DMS53 (cell line): ENCODE data around the gene SEPTIN10.
"Not testable (repeated sequence)": the region's sequence is repeated elsewhere in the genome, so short reads cannot be mapped to it uniquely, and the experiment has no call there.

Experiments used
- DNase-seq: peaks from one replicate; lab custom pipeline; 2025; lab: John Stamatoyannopoulos, UW

SEPTIN10 gene

DNA sequence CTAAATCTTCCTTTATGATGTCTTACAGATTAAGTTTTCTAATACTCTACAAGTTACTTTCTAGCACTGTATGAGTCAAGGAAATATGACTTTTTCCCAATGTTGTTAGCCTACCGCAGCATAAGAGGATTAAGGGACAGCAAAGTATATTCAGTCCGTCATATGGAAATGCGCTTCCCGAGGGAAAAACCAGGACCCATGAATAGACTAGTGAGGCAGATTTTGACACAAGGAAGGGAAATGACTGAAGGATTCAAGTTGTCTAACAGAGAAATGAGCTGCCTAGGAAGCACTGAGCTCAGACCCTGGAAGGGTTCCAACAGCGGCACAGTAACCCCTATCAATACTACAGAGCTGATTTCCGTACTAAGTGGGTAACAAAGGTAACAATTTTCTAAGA is 12.0 kb downstream of the SEPTIN10 start:
- DNase-seq, result no peak

GRCh38 chr2:109597283-109597682 is 16.5 kb downstream of the SEPTIN10 start:
- DNase-seq, result no peak

DNA sequence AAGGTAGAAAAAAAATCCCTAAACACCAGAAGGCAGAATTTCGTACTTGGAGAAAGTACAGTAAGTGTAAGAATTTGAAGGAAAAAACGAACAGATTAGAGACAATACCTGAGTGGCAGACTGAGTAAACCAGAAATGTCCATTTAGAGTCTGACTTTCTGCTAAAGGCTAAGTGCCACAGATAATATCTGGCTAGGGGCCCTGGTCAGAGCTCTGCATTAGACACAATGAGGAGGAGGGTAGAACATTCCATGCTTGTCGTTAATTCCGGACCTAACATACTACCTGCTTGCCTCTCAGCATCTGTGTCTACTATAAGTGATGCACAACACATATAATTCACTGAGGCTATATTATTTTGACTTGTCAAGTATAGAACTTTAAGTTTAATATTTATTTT is 18.1 kb downstream of the SEPTIN10 start:
- DNase-seq, result no peak

GRCh38 chr2:109594246-109594885 is 19.4 kb downstream of the SEPTIN10 start:
- no peak for DNase-seq

DNA sequence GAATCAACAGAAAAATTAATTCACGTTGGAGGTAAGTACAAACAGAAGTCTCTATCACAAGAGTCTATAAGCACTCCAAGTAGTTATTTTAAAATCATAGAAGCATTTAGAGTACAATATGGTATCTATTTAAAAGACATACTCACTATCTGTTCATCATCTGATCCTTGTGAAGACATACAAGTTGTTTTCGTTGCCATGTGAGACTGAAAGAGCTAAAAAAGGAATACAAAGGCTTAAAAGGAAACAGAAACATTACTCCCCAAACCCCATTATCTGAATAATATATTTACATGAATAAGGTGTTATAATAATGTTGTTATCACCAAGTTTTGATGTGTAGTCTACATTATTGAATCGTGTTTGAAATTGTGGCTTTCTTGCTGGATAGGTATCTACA is 20.9 kb downstream of the SEPTIN10 start:
- no peak for DNase-seq

- no peak for DNase-seq
Measured at GRCh38 chr2:109591206-109591605, 22.6 kb downstream of the SEPTIN10 start.

DNA sequence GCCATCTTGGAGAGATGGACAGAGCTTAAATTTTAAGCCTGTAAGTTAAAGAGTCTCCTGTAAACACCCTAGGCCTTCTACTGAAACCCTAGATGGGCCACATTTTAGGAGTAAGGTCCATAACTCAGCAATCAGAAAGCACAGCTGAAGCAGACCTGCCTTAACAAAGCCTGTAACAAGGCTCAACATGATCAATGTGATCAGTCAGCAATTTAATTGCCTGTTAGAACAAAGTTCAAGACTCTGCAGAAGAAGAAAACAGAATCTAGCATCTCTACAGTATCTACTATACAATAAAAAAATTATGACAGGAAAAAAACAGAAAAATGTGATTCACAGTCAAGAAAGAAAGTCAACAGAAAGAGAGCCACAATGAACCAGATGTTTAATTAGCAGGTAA is 27.1 kb downstream of the SEPTIN10 start:
- no peak for DNase-seq

GRCh38 chr2:109582928-109583895 is 30.6 kb downstream of the SEPTIN10 start:
- no peak for DNase-seq

- not testable (repeated sequence) for DNase-seq
Measured at GRCh38 chr2:109577630-109578029, 36.1 kb downstream of the SEPTIN10 start.

GRCh38 chr2:109575373-109575772 is 38.4 kb downstream of the SEPTIN10 start:
- DNase-seq, result no peak

DNA sequence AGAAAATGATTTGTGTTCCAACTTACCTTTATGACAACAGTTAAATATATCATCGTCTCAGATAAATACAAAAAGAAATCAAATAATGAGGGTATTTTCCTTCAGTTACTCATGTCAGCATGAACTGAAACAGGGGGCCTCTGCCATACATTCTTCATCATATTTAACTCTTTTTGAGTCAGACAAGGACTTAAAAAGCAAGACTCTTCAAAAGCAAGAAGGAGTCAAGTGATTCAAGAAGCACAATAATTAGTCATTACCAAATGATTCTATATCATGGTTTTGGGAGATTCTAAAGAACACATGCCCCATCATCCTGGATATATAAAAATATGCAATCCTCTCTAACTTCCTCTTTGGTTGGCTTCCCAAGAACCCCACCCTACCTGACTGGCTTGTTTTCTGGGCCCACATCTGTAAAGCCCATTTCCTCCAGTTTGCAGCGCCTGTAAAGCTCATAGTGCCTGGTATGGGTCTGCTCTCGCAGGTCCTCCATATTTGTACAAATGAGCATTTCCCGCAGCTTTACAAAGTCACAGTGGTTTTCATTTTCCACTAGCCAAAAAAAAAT is 49.7 kb downstream of the SEPTIN10 start:
- no peak for DNase-seq

- DNase-seq, result peak; percentile 37
Measured at GRCh38 chr2:109563288-109563687, 50.5 kb downstream of the SEPTIN10 start.

DNA sequence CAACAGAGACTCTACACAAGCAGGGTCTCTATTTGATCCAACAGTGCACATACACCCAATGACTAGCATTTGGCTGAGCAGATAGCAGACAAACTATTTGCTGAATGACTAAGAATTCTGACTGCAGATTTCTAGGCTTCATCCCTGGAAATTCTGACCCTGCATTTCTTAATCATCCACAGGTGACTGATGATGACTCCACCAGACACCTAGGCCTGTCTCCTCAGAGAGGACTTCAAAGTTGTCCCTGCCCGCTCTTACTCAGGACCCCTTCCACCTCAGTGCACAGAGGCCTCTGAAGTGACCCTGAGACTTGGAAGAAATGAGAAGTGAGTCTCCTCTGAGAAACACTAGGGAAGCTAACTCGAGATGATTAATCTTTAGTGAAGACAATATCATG is 51.3 kb downstream of the SEPTIN10 start:
- DNase-seq, result peak; percentile 37

DNA sequence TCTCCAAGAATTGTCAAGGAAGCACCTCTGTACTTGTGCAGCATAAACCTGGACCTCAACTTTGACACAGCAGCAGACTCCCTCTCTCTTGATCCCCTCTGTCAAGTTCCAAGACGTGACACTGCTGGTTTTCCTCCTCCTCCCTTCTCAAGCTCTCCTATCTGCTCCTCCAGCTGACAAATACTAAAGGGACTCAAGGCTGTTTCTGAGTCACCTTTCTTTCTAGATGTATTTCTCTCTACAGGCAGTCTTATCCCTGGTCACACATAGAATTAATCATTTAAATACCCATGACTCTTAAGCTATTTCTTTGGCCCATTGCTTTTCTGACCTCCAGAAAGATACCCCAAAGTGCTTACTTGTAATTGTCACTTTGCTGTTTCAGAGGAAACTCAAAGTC is 53.5 kb downstream of the SEPTIN10 start:
- no peak for DNase-seq

DNA sequence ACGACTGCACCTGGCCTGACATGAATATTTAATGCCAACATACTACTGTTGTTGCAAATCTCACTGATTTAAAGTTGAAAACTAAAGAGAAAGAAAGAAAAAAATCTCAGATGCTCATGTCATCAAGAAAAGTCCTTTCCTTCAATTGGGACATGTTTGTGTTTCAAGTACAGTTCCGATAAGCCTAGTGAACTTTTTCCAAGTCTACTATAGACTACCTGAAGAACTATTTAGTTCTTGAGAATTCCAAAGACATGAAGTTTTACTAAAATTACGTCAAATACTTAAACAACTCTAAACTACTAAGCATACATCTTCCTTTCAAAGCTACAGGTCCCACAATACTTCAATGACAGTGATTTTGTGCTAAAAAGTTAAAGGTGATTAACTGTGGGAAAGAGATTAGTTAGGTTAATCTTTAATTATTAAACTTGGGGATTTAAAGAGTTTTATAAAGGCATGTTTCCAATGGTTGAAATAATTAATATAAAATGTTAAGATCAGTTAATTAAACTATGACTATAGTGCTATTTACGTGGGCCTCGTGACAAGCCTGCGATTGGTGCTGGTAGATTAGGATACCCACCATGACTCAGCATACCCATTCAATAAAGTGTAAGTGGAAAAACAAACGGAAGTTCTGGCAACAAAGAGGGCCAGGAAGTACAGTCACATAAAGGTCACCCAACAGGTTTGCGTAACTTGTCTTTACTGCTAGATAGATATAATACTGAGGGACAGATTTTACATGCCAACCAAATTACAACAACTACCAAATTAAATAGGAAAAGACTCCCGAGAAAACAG is 55.5 kb downstream of the SEPTIN10 start:
- DNase-seq, result peak; percentile 95

DNA sequence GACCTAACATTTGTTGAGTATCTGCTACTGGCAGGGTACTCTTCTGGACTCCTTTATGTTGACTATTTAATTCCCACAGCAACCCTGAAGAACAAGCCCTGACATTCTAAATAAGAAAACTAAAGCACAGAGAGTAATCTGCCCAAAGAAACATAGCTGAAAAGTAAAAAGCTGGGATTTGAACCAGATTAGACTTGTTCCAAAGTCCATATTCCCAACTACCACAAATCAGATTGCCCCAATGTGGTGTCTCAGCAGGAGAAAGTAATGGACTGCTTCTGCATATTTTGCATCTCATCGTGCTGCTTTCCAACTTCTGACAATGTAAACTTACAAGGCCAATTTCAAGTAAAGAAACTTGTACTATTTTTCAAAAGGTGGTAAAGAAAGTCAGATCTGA is 56.5 kb downstream of the SEPTIN10 start:
- no peak for DNase-seq

- no peak for DNase-seq
Measured at GRCh38 chr2:109555346-109555900, 58.3 kb downstream of the SEPTIN10 start.

DNA sequence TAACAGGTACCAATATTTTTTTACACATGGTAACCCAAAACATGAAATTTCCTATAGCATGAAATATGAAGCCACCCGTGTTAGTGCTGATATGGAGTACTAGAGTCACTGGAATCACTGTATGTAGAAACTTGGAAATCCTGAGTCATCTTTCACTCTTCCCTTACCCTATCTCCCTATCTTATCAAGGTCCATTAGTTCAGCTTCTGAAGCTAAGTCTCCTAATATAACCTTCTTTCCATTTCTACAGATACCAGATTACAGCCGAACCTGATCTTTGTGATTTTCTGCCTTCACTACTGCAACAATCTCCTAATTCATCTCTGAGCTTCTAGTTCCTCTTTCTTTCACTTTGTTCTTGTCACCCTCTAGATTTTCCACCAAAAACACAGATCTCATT is 59.0 kb downstream of the SEPTIN10 start:
- DNase-seq, result no peak

DNA sequence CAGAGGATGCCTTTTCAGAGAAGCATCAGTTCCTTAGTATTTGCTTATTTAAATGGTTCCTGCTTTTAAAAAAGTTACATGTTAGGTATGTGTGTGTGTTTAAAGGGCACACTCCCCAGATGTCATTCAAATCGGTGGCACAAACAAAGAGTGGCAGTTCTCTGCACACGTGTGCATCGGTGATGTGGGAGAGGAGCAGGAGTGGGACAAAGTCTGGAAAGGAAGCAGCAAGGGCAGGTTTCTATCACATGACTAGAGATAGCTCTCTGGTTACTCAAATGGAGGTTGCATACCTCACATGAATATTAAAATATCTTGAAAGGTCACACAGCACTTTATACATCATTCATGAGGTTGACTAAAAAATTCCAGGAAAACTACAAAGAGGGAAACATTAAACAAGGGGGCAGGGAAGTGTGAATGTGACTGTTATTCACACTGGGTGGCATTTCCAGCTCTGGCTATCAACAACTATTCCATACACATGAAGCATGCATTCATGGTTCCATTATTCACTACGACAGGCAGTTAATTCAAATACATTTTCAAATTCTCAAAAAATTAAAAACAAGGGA is 64.7 kb downstream of the SEPTIN10 start:
- DNase-seq, result no peak

DNA sequence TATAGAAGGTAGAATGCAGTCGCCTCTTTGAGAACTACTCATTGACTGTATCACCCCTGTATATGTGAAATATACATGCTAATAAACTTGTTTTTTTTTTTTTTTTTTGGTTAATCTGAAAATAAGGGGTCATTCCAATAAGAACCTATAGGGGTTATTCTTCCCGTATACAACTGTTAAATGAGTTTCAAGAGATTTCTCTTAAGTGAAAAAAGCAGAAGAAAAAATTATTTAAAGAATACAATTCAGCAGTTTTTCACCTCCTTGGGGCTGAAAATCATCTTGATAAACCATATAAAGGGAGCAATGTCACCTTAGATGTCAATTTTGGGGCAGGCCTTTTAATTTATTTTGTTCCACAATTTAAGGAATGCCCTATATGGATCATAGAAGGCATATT is 66.5 kb downstream of the SEPTIN10 start:
- no peak for DNase-seq
